Liver (tissue), 9 donors: Measurements from ENCODE around the gene CCL28. TPM values are rescaled to one million over a fixed set of nuclear protein-coding genes. Genes with fewer than 3 reads are reported as not detected.

Experiments
- DNase-seq: peaks from one replicate; pipeline ENCODE4 v3.0.0-alpha.2; 2017; ENCODE audit warnings: low spot score
- H3K27ac ChIP-seq, 2 donors: one replicate each; pipeline ENCODE4 v1.7.0; 2013; ENCODE audit warnings: inconsistent platforms in 2 of 2, low read length in 2 of 2, control low read depth in 1 of 2, low read depth in 1 of 2, mild to moderate bottlenecking in 1 of 2
- H3K27me3 ChIP-seq, 4 donors: one replicate each; pipeline versions ENCODE4 v1.6.1 to v1.7.0; 2013; ENCODE audit warnings: low read length in 3 of 4, inconsistent platforms in 1 of 4, mild to moderate bottlenecking in 1 of 4, moderate library complexity in 1 of 4; ENCODE audit not compliant: control insufficient read depth in 4 of 4, insufficient read depth in 4 of 4
- H3K36me3 ChIP-seq, 4 donors: one replicate each; pipeline versions ENCODE4 v1.6.1 to v1.7.0; 2013; ENCODE audit warnings: low read length in 3 of 4, mild to moderate bottlenecking in 3 of 4, low read depth in 1 of 4, moderate library complexity in 1 of 4; ENCODE audit not compliant: control insufficient read depth in 4 of 4, insufficient read depth in 3 of 4
- H3K4me1 ChIP-seq, 4 donors: one replicate each; pipeline versions ENCODE4 v1.6.1 to v1.7.0; 2013; ENCODE audit warnings: low read length in 3 of 4, mild to moderate bottlenecking in 3 of 4, moderate library complexity in 1 of 4; ENCODE audit not compliant: control insufficient read depth in 4 of 4, insufficient read depth in 4 of 4
- H3K4me3 ChIP-seq, 3 donors: one replicate each; pipeline versions ENCODE4 v1.6.1 to v1.7.0; 2013; ENCODE audit warnings: low read length in 3 of 3, control low read depth in 1 of 3, low read depth in 1 of 3, mild to moderate bottlenecking in 1 of 3
- H3K9ac ChIP-seq, 2 donors: one replicate each; pipeline ENCODE4 v1.7.0; 2013; ENCODE audit warnings: low read length in 2 of 2, mild to moderate bottlenecking in 2 of 2, moderate library complexity in 2 of 2, control low read depth in 1 of 2, low read depth in 1 of 2
- H3K9me3 ChIP-seq, 4 donors: one replicate each; pipeline versions ENCODE4 v1.6.1 to v1.7.0; 2013; ENCODE audit warnings: low read length in 3 of 4; ENCODE audit not compliant: control insufficient read depth in 4 of 4
- CTCF ChIP-seq: fragments of 150-350 bp; IDR thresholded peaks from 2 replicates; pipeline ENCODE4 v1.5.1; 2017; ENCODE audit warnings: improper control_type of control experiment, low read depth, low read length; ENCODE audit not compliant: missing input control
- EGR1 ChIP-seq, 2 donors: IDR thresholded peaks; 2 replicates each; pipeline ENCODE4 v1.6.1; 2016 to 2018; ENCODE audit warnings: antibody characterized with exemption in 2 of 2, low read depth in 2 of 2
- FOXA1 ChIP-seq: IDR thresholded peaks from 2 replicates; pipeline ENCODE4 v1.6.1; 2016; ENCODE audit warnings: antibody characterized with exemption
- FOXA2 ChIP-seq: IDR thresholded peaks from 2 replicates; pipeline ENCODE4 v1.6.1; 2016; ENCODE audit warnings: antibody characterized with exemption
- GABPA ChIP-seq, 2 donors: IDR thresholded peaks in 1 of 2; conservative IDR thresholded peaks in 1 of 2; 2 replicates each; pipeline ENCODE4 v1.6.1; 2016; ENCODE audit warnings: antibody characterized with exemption in 2 of 2, mild to moderate bottlenecking in 1 of 2, moderate library complexity in 1 of 2
- HNF4A ChIP-seq, 2 donors: conservative IDR thresholded peaks; 2 replicates each; pipeline ENCODE4 v1.6.1; 2016; ENCODE audit warnings: antibody characterized with exemption in 2 of 2, mild to moderate bottlenecking in 2 of 2
- HNF4G ChIP-seq: IDR thresholded peaks from 2 replicates; pipeline ENCODE4 v1.6.1; 2016; ENCODE audit warnings: antibody characterized with exemption
- JUND ChIP-seq, 2 donors: IDR thresholded peaks; 2 replicates each; pipeline ENCODE4 v1.6.1; 2016; ENCODE audit warnings: antibody characterized with exemption in 2 of 2
- MAX ChIP-seq: IDR thresholded peaks from 2 replicates; pipeline ENCODE4 v1.6.1; 2016; ENCODE audit warnings: antibody characterized with exemption
- NR2F2 ChIP-seq: IDR thresholded peaks from 2 replicates; pipeline ENCODE4 v1.6.1; 2016; ENCODE audit warnings: antibody characterized with exemption
- RAD21 ChIP-seq, 2 donors: IDR thresholded peaks; 2 replicates each; pipeline ENCODE4 v1.6.1; 2016; ENCODE audit warnings: antibody characterized with exemption in 2 of 2, mild to moderate bottlenecking in 2 of 2
- REST ChIP-seq: IDR thresholded peaks from 2 replicates; pipeline ENCODE4 v1.6.1; 2016; ENCODE audit warnings: antibody characterized with exemption, mild to moderate bottlenecking
- SP1 ChIP-seq: IDR thresholded peaks from 2 replicates; pipeline ENCODE4 v1.6.1; 2018; ENCODE audit warnings: antibody characterized with exemption, mild to moderate bottlenecking
- TAF1 ChIP-seq: conservative IDR thresholded peaks from 2 replicates; pipeline ENCODE4 v1.6.1; 2016; ENCODE audit warnings: antibody characterized with exemption, mild to moderate bottlenecking
- ZBTB33 ChIP-seq: IDR thresholded peaks from 2 replicates; pipeline ENCODE4 v1.6.1; 2016; ENCODE audit warnings: antibody characterized with exemption
- WGBS: extraction: QIAGEN DNeasy Blood & Tissue Kit; methylation state at CpG from one replicate; pipeline ENCODE4 v1.1.7; 2013; 5-methylcytosine and 5-hydroxymethylcytosine counted together
- polyA plus RNA-seq, 2 donors: library from polyadenylated mRNA; stranded (reverse) in 1 of 2; unstranded in 1 of 2; fragments of 200-250 nt in 1 of 2; fragments of >200 nt in 1 of 2; fragmentation: Nextera tagmentation in 1 of 2; extraction: Ambion mirVana in 1 of 2; gene quantifications; one replicate each; pipeline versions ENCODE4 v1.2.1 to v1.2.3, GENCODE V29; 2013 to 2015
- total RNA-seq, 2 donors: library from RNA; depleted of rRNA; stranded (reverse); fragments of >200 nt; gene quantifications; one replicate each; pipeline ENCODE4 v1.2.3, GENCODE V29; 2014
- donor health status: healthy.
- donor health status: healthy.
- donor health status: healthy.
- donor health status: healthy.
- donor health status: healthy.

The CCL28 gene
- total and polyA plus RNA-seq, 4 donors: 0.37 to 1.2 (median 0.81) TPM

GRCh38 chr5:43396762-43397304, 15.4 kb downstream of the CCL28 start:
- H3K9ac ChIP-seq: peak overlapping the region in 1 of 2 donors; percentile 55
- TF ChIP-seq NR2F2: no peak
- TF ChIP-seq JUND (IDR thresholded peaks at IDR 0.05): no peak
- TF ChIP-seq EGR1 (IDR thresholded peaks at IDR 0.05; ENCODE audit: low read depth in 2 of 2): no peak
- TF ChIP-seq HNF4G: no peak
- peak; percentile 47 for TF ChIP-seq TAF1
- TF ChIP-seq GABPA (IDR thresholded peaks at IDR 0.05 in 1 of 2, conservative IDR thresholded peaks at IDR 0.05 in 1 of 2): no peak
- no peak for TF ChIP-seq FOXA2
- TF ChIP-seq FOXA1: no peak
- TF ChIP-seq ZBTB33: no peak
- TF ChIP-seq HNF4A (conservative IDR thresholded peaks at IDR 0.05): no peak
- no peak for TF ChIP-seq CTCF
- TF ChIP-seq SP1: no peak
- TF ChIP-seq REST: no peak
- TF ChIP-seq RAD21 (IDR thresholded peaks at IDR 0.05): peak in 1 of 2 donors; percentile 38
- TF ChIP-seq MAX: no peak

GRCh38 chr5:43390471-43390870, 21.7 kb downstream of the CCL28 start:
- Histone ChIP-seq H3K27me3 (no peaks in the 10 kb centered on the region), H3K4me3 (no peak overlapping the region), H3K36me3 (peaks cover 0 to 2% (median 0%) of the 10 kb centered on the region in 4 donors), H3K9ac (no peak overlapping the region), H3K4me1 (peaks cover 0 to 2% (median 0%) of the 10 kb centered on the region in 4 donors), H3K27ac (no peak overlapping the region), H3K9me3 (no peaks in the 10 kb centered on the region)
- DNase-seq: no peak
- 82% methylated on average over 1 of the region's 1 CpG for WGBS
- no peak for TF ChIP-seq ZBTB33
- no peak for TF ChIP-seq CTCF
- no peak for TF ChIP-seq MAX
- no peak for TF ChIP-seq TAF1
- TF ChIP-seq REST: no peak

More at GRCh38 chr5:43396762-43397304, 15.4 kb downstream of the CCL28 start:
- Histone ChIP-seq H3K9me3 (no peaks in the 10 kb centered on the region), H3K4me3 (peak overlapping the region; percentile 51 to 76 (median 65)), H3K27ac (peak overlapping the region in 1 of 2 donors; percentile 56), H3K4me1 (peaks cover 0 to 8% (median 3%) of the 10 kb centered on the region in 4 donors), H3K27me3 (no peaks in the 10 kb centered on the region), H3K36me3 (no peaks in the 10 kb centered on the region)
- 5% methylated on average over 53 of the region's 53 CpGs for WGBS
- peak; percentile 37 for DNase-seq
